Measurements from ENCODE around the gene CDK5. TPM values are rescaled to one million over a fixed set of nuclear protein-coding genes. Genes with fewer than 3 reads are reported as not detected.

Gene CDK5
- total and polyA plus RNA-seq, 9 of the 15 experiments (the other 6 are each of a cell fraction or from before 2014, with no cell fraction given), result 3.2 to 38.0 (median 27.5) TPM

DNA sequence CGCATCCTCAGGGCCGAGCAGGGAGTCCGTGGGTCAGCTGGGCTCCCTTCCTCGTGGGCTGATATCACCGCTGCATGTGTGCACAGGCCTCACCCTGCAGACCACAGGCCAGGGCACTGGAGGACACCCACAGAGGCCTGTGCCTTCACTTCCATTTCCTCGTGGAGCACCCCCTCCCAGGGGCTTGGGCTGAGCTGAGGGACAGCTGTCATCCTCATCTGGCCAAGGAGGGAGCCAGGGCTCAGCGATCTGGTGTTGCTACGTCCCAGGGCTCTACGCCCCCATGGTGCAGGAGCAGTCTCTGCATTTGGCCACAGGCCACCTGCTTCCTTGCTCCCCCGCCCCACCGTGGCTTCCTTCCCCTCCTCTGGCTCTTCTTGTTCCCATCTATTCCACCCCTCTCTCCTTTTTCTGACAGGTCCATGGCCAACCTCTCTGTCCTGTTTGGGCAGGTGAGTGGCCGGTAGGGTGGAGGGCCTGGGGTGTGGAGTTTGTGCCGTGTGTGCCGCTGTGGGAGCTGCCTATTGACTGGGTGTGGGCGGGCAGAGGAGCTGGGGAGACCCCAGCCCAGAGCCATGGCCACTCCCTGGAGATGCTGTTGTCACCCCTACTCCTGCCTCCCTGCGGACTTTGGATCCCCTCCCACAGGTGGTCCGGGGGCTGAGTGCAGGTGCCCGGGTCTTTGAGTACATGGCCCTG is 17.7 kb downstream of the CDK5 start (continued):
- no peak for TF ChIP-seq ZNF408 (CRISPR knock-in tag; IDR thresholded peaks at IDR 0.05; ENCODE audit: low read depth)
- TF ChIP-seq ZNF146 (CRISPR knock-in tag; IDR thresholded peaks at IDR 0.05; ENCODE audit: unreplicated experiment), result no peak
- no peak for TF ChIP-seq ZNF197 (CRISPR knock-in tag; IDR thresholded peaks at IDR 0.05; ENCODE audit: low read depth)
- TF ChIP-seq CBX3 (IDR thresholded peaks at IDR 0.05; ENCODE audit: borderline replicate concordance in 1 of 2, low read length in 2 of 2), result 0 out of 3 replicates have a peak, but pooled peaks of 1 of the 2 experiments have one; percentile 15
- TF ChIP-seq CREM (IDR thresholded peaks at IDR 0.05; ENCODE audit: low read depth), result no peak
- TF ChIP-seq, protein P1, sequence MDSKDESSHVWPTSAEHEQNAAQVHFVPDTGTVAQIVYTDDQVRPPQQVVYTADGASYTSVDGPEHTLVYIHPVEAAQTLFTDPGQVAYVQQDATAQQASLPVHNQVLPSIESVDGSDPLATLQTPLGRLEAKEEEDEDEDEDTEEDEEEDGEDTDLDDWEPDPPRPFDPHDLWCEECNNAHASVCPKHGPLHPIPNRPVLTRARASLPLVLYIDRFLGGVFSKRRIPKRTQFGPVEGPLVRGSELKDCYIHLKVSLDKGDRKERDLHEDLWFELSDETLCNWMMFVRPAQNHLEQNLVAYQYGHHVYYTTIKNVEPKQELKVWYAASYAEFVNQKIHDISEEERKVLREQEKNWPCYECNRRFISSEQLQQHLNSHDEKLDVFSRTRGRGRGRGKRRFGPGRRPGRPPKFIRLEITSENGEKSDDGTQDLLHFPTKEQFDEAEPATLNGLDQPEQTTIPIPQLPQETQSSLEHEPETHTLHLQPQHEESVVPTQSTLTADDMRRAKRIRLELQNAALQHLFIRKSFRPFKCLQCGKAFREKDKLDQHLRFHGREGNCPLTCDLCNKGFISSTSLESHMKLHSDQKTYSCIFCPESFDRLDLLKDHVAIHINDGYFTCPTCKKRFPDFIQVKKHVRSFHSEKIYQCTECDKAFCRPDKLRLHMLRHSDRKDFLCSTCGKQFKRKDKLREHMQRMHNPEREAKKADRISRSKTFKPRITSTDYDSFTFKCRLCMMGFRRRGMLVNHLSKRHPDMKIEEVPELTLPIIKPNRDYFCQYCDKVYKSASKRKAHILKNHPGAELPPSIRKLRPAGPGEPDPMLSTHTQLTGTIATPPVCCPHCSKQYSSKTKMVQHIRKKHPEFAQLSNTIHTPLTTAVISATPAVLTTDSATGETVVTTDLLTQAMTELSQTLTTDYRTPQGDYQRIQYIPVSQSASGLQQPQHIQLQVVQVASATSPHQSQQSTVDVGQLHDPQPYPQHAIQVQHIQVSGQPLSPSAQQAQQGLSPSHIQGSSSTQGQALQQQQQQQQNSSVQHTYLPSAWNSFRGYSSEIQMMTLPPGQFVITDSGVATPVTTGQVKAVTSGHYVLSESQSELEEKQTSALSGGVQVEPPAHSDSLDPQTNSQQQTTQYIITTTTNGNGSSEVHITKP (IDR thresholded peaks at IDR 0.05; ENCODE audit: partially characterized antibody), result peak; percentile 2
- TF ChIP-seq CBX5 (IDR thresholded peaks at IDR 0.05; ENCODE audit: borderline replicate concordance, low read depth), result no peak
- TF ChIP-seq ZBTB17 (CRISPR knock-in tag; IDR thresholded peaks at IDR 0.05), result peak; percentile 46; the same call in 1 of the 2 replicates
- TF ChIP-seq, protein P2, sequence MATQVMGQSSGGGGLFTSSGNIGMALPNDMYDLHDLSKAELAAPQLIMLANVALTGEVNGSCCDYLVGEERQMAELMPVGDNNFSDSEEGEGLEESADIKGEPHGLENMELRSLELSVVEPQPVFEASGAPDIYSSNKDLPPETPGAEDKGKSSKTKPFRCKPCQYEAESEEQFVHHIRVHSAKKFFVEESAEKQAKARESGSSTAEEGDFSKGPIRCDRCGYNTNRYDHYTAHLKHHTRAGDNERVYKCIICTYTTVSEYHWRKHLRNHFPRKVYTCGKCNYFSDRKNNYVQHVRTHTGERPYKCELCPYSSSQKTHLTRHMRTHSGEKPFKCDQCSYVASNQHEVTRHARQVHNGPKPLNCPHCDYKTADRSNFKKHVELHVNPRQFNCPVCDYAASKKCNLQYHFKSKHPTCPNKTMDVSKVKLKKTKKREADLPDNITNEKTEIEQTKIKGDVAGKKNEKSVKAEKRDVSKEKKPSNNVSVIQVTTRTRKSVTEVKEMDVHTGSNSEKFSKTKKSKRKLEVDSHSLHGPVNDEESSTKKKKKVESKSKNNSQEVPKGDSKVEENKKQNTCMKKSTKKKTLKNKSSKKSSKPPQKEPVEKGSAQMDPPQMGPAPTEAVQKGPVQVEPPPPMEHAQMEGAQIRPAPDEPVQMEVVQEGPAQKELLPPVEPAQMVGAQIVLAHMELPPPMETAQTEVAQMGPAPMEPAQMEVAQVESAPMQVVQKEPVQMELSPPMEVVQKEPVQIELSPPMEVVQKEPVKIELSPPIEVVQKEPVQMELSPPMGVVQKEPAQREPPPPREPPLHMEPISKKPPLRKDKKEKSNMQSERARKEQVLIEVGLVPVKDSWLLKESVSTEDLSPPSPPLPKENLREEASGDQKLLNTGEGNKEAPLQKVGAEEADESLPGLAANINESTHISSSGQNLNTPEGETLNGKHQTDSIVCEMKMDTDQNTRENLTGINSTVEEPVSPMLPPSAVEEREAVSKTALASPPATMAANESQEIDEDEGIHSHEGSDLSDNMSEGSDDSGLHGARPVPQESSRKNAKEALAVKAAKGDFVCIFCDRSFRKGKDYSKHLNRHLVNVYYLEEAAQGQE (IDR thresholded peaks at IDR 0.05; ENCODE audit: borderline replicate concordance), result no peak
- TF ChIP-seq, protein P2 (CRISPR knock-in tag; IDR thresholded peaks at IDR 0.05; ENCODE audit: low read depth), result no peak; the same call in none of the 2 replicates
- TF ChIP-seq TCF7L2 (IDR thresholded peaks at IDR 0.05; ENCODE audit: low read depth, low read length), result no peak
- TF ChIP-seq ZNF764 (CRISPR knock-in tag; IDR thresholded peaks at IDR 0.05; ENCODE audit: low read depth), result no peak
- TF ChIP-seq FOS (IDR thresholded peaks at IDR 0.05; ENCODE audit: extremely low read depth, insufficient read length), result no peak
- TF ChIP-seq CBFA2T3 (IDR thresholded peaks at IDR 0.05), result no peak
- TF ChIP-seq ESRRB (CRISPR knock-in tag; IDR thresholded peaks at IDR 0.05; ENCODE audit: borderline replicate concordance), result no peak
- TF ChIP-seq HIVEP1 (CRISPR knock-in tag; IDR thresholded peaks at IDR 0.05), result no peak
- no peak for TF ChIP-seq TFAM (CRISPR knock-in tag; conservative IDR thresholded peaks at IDR 0.05)
- TF ChIP-seq PHF21A (IDR thresholded peaks at IDR 0.05; ENCODE audit: borderline replicate concordance, low read depth), result no peak

Data from K562 (cell line).